HCT116 (cell line): ENCODE data around the gene FGF22. TPM values are rescaled to one million over a fixed set of nuclear protein-coding genes. Genes with fewer than 3 reads are reported as not detected.
A peak's percentile ranks its signal among the peaks of the same experiment; 100 is the strongest.

Source experiments
- ATAC-seq: fragments of 200-7000 bp; cut with Tn5 transposase; 2 replicates; pipeline ENCODE4 v1.9.1; 2020; ENCODE audit warnings: mild to moderate bottlenecking, moderate library complexity
- BruUV-seq: library from RNA; stranded (reverse); fragments of 400-500 nt; replicated peaks from 2 replicates; lab custom pipeline; 2021; lab: Mats Ljungman, UMichigan
- CTCF ChIA-PET: fragments of 300-600 bp; sonication (Branson Sonifier 250); formaldehyde crosslinking; loops from one replicate; lab custom pipeline; 2021; ENCODE audit warnings: antibody characterized with exemption; lab: Charles Lee
- POLR2A ChIA-PET: fragments of 300-600, 350-600 bp; sonication (Branson Sonifier 250); formaldehyde crosslinking; loops from one replicate; lab custom pipeline; 2021; ENCODE audit warnings: antibody characterized with exemption; lab: Charles Lee
- RAD21 ChIA-PET, 2 experiments: fragments of 300-600 bp; sonication (Branson Sonifier 250); formaldehyde crosslinking; loops; one replicate each; lab custom pipeline; 2023; ENCODE audit warnings: low total read pairs in 2 of 2; ENCODE audit not compliant: uncharacterized antibody in 2 of 2, unreplicated experiment in 2 of 2, low non-redundant PET in 1 of 2; lab: Charles Lee
- DNase-seq: peaks from one replicate; pipeline ENCODE4 v3.0.0-alpha.2; 2010; ENCODE audit warnings: low read depth, low spot score
- H2AFZ ChIP-seq: fragments of 200-600 bp; shearing (Covaris generic), sonication (generic); 2 replicates; pipeline ENCODE4 v1.6.1; 2017; ENCODE audit warnings: low read depth, mixed run types, mixed read lengths, antibody characterized with exemption, low read length; ENCODE audit not compliant: poor library complexity, severe bottlenecking
- H3K27ac ChIP-seq: 2 replicates; pipeline ENCODE4 v1.5.1; 2012; ENCODE audit warnings: low read depth, low read length
- H3K27me3 ChIP-seq: fragments of 200-600 bp; sonication (generic); 2 replicates; pipeline ENCODE4 v1.6.1; 2016; ENCODE audit warnings: mixed run types, low read length, mixed read lengths; ENCODE audit not compliant: insufficient read depth
- H3K36me3 ChIP-seq, 2 experiments: fragments of 200-500 bp in 1 of 2; fragments of 200-600 bp in 1 of 2; sonication (Bioruptor generic) in 1 of 2; sonication (generic) in 1 of 2; 2 replicates each; pipeline versions ENCODE4 v1.5.1 to v1.6.1; 2014 to 2016; ENCODE audit warnings: low read length in 2 of 2, inconsistent platforms in 1 of 2, mixed read lengths in 1 of 2, mixed run types in 1 of 2; ENCODE audit not compliant: insufficient read depth in 2 of 2, control insufficient read depth in 1 of 2
- H3K4me1 ChIP-seq, 2 experiments: fragments of 200-600 bp in 1 of 2; sonication (generic) in 1 of 2; 2 replicates each; pipeline versions ENCODE4 v1.5.1 to v1.6.1; 2012 to 2017; ENCODE audit warnings: low read length in 2 of 2, inconsistent platforms in 1 of 2, mild to moderate bottlenecking in 1 of 2, mixed read lengths in 1 of 2, mixed run types in 1 of 2, moderate library complexity in 1 of 2; ENCODE audit not compliant: insufficient read depth in 2 of 2, control insufficient read depth in 1 of 2
- H3K4me2 ChIP-seq: fragments of 200-600 bp; sonication (generic); 2 replicates; pipeline ENCODE4 v1.6.1; 2017; ENCODE audit warnings: mixed run types, low read length, mixed read lengths
- H3K4me3 ChIP-seq, 2 experiments: fragments of 200-600 bp in 1 of 2; sonication (generic) in 1 of 2; replicated peaks in 1 of 2; 2 replicates each; pipeline ENCODE4 v1.5.1; 2011 to 2016; ENCODE audit warnings: low read length in 2 of 2, control low read depth in 1 of 2, low read depth in 1 of 2, mild to moderate bottlenecking in 1 of 2, mixed read lengths in 1 of 2, mixed run types in 1 of 2
- H3K79me2 ChIP-seq: fragments of 200-600 bp; sonication (generic); 2 replicates; pipeline ENCODE4 v1.6.1; 2017; ENCODE audit warnings: mild to moderate bottlenecking, mixed run types, low read length, moderate library complexity, mixed read lengths; ENCODE audit not compliant: insufficient read depth
- H3K9ac ChIP-seq: fragments of 200-600 bp; sonication (generic); 2 replicates; pipeline ENCODE4 v1.6.1; 2016; ENCODE audit warnings: low read length, mixed read lengths
- H3K9me2 ChIP-seq: fragments of 200-600 bp; sonication (generic), shearing (Covaris generic); 2 replicates; pipeline ENCODE4 v1.6.1; 2017; ENCODE audit warnings: mixed run types, mild to moderate bottlenecking, moderate library complexity; ENCODE audit not compliant: insufficient read depth
- H3K9me3 ChIP-seq, 2 experiments: fragments of 200-500 bp in 1 of 2; fragments of 200-600 bp in 1 of 2; sonication (Bioruptor generic) in 1 of 2; sonication (generic) in 1 of 2; 2 replicates each; pipeline ENCODE4 v1.6.1; 2014 to 2017; ENCODE audit warnings: low read length in 2 of 2, mixed read lengths in 2 of 2, inconsistent platforms in 1 of 2, low read depth in 1 of 2, mild to moderate bottlenecking in 1 of 2, mixed run types in 1 of 2, moderate library complexity in 1 of 2; ENCODE audit not compliant: control insufficient read depth in 1 of 2, insufficient read depth in 1 of 2
- H4K20me1 ChIP-seq: fragments of 200-600 bp; sonication (generic), shearing (Covaris generic); 2 replicates; pipeline ENCODE4 v1.6.1; 2017; ENCODE audit warnings: mixed run types, mild to moderate bottlenecking, moderate library complexity; ENCODE audit not compliant: insufficient read depth
- ATF3 ChIP-seq: IDR thresholded peaks from 2 replicates; pipeline ENCODE4 v1.6.1; 2012
- CEBPB ChIP-seq: IDR thresholded peaks from 2 replicates; pipeline ENCODE4 v1.6.1; 2012; ENCODE audit warnings: low read depth
- EGR1 ChIP-seq: IDR thresholded peaks from 2 replicates; pipeline ENCODE4 v1.6.1; 2012; ENCODE audit warnings: low read depth
- ELF1 ChIP-seq: IDR thresholded peaks from 2 replicates; pipeline ENCODE4 v1.6.1; 2012; ENCODE audit warnings: low read depth, borderline replicate concordance
- EZH2 ChIP-seq: fragments of 200-600 bp; sonication (generic); IDR thresholded peaks from 2 replicates; pipeline ENCODE4 v1.6.1; 2017; ENCODE audit warnings: antibody characterized with exemption, mixed run types
- POLR2AphosphoS5 ChIP-seq: IDR thresholded peaks from 2 replicates; pipeline ENCODE4 v1.6.1; 2011; ENCODE audit warnings: mild to moderate bottlenecking, low read depth, low read length, moderate library complexity
- SP1 ChIP-seq: IDR thresholded peaks from 2 replicates; pipeline ENCODE4 v1.6.1; 2012; ENCODE audit warnings: low read depth
- ZBTB33 ChIP-seq: IDR thresholded peaks from 2 replicates; pipeline ENCODE4 v1.6.1; 2011; ENCODE audit warnings: mild to moderate bottlenecking, low read length, moderate library complexity; ENCODE audit not compliant: insufficient replicate concordance; ENCODE audit errors: extremely low read depth
- intact Hi-C: fragments of 100-400 bp; cut with micrococcal nuclease; formaldehyde crosslinking; loops from 2 replicates; pipeline ENCODE4 v1.10.0; 2022
- total RNA-seq: library from RNA; stranded (reverse); gene quantifications from one replicate; pipeline ENCODE4 v1.2.1, GENCODE V29; 2021; ENCODE audit not compliant: unreplicated experiment

FGF22 gene
- total RNA-seq, 1 experiment from 2014 or later: 1.5 TPM

GRCh38 chr19:655691-656090, 16.0 kb downstream of the FGF22 start (continued):
- TF ChIP-seq ATF3: no peak
- no peak for TF ChIP-seq EGR1
- TF ChIP-seq SP1: no peak
- TF ChIP-seq ZBTB33: no peak
- TF ChIP-seq CEBPB: no peak
- TF ChIP-seq ELF1: no peak

GRCh38 chr19:656751-657559, 17.3 kb downstream of the FGF22 start:
- intact Hi-C loops: no loop called here
- no peak overlapping the region for H3K4me3 ChIP-seq
- peaks cover 4 to 14% of the 10 kb centered on the region in 2 experiments for H3K4me1 ChIP-seq
- no peak overlapping the region for H3K27ac ChIP-seq
- BruUV-seq: no TSS peak
- DNase-seq (no peak), ATAC-seq (peak; percentile 26; the same call in 1 of the 2 replicates)
- no peaks in the 10 kb centered on the region for H3K9me3 ChIP-seq
- ChIA-PET POLR2A (no interaction called here), CTCF (no interaction called here), RAD21 (no interaction called here)
- no peaks in the 10 kb centered on the region for H3K27me3 ChIP-seq
- H3K79me2 ChIP-seq: peaks cover 100% of the 10 kb centered on the region
- no peak overlapping the region for H3K4me2 ChIP-seq
- no peak overlapping the region for H2AFZ ChIP-seq
- peaks cover 4% of the 10 kb centered on the region; the same call in 1 of the 2 replicates for H4K20me1 ChIP-seq
- TF ChIP-seq SP1 (no peak), ELF1 (no peak), POLR2AphosphoS5 (no peak), EZH2 (no peak)
- H3K36me3 ChIP-seq: peaks cover 3 to 36% of the 10 kb centered on the region in 2 experiments; a peak in 3 of 4 replicates
- H3K9me2 ChIP-seq: no peaks in the 10 kb centered on the region
- H3K9ac ChIP-seq: no peak overlapping the region
